SU-DHL-6 (cell line): Measurements from ENCODE around the gene KAZALD1.

Source experiments
- CTCF ChIP-seq: fragments of 200-600 bp; sonication (generic); IDR thresholded peaks from one replicate; pipeline ENCODE4 v1.5.1; 2017; ENCODE audit warnings: antibody characterized with exemption, mild to moderate bottlenecking, low read length, moderate library complexity; ENCODE audit not compliant: insufficient read depth, poor library complexity, severe bottlenecking
- EZH2phosphoT487 ChIP-seq: fragments of 200-600 bp; sonication (generic), shearing (Covaris generic); conservative IDR thresholded peaks from 2 replicates; pipeline ENCODE4 v1.6.1; 2018; ENCODE audit warnings: mild to moderate bottlenecking, antibody characterized with exemption, low read length, moderate library complexity, mixed read lengths

GRCh38 chr10:101028446-101029337 is 33.1 kb upstream of the KAZALD1 start:
- TF ChIP-seq EZH2phosphoT487 (no peak), CTCF (no peak)
